ENCODE data around the gene BLTP3A. TPM values are rescaled to one million over a fixed set of nuclear protein-coding genes. Genes with fewer than 3 reads are reported as not detected.
"Not testable (repeated sequence)": the region's sequence is repeated elsewhere in the genome, so short reads cannot be mapped to it uniquely, and the experiment has no call there.

BLTP3A gene
- total RNA-seq: 19.9 and 20.3 TPM in 2 replicates
- long read RNA-seq, partial matches to known transcripts: 3 of 10 reads
- long read RNA-seq, other reads (novel, unspliced or antisense): 7 of 10 reads

- Mint-ChIP-seq H3K9me3 (no peaks in the 10 kb centered on the region), H3K27ac (ENCODE audit: unreplicated experiment) (peak within 1 kb of the TSS; percentile 99), H3K36me3 (ENCODE audit: low read depth) (no peaks in the 10 kb centered on the region), H3K4me1 (peaks cover 32% of the 10 kb centered on the region), H3K4me3 (peak within 1 kb of the TSS; percentile 99), H3K27me3 (ENCODE audit: low read depth) (no peaks in the 10 kb centered on the region)
- no peak for TF ChIP-seq CTCF (conservative IDR thresholded peaks at IDR 0.05)
- peak; percentile 60 for DNase-seq (ENCODE audit: low read depth, low spot score)
Measured at GRCh38 chr6:34791701-34792604, at the start of gene BLTP3A. TSS of gene BLTP3A (plus strand) at chr6:34792083. CDS start at chr6:34792251, 168 bp downstream.

GRCh38 chr6:34742094-34742493, 49.8 kb upstream of the BLTP3A start:
- Mint-ChIP-seq H3K4me1 (peaks cover 14% of the 10 kb centered on the region), H3K36me3 (ENCODE audit: low read depth) (no peaks in the 10 kb centered on the region), H3K9me3 (no peaks in the 10 kb centered on the region), H3K27ac (ENCODE audit: unreplicated experiment) (no peak overlapping the region), H3K27me3 (ENCODE audit: low read depth) (no peaks in the 10 kb centered on the region), H3K4me3 (no peak overlapping the region)
- DNase-seq (ENCODE audit: low read depth, low spot score): no peak
- TF ChIP-seq CTCF (conservative IDR thresholded peaks at IDR 0.05): no peak

- DNase-seq (ENCODE audit: low read depth, low spot score): no peak
- no peaks in the 10 kb centered on the region for H3K36me3 Mint-ChIP-seq (ENCODE audit: low read depth)
- no peak overlapping the region for H3K4me3 Mint-ChIP-seq
- H3K9me3 Mint-ChIP-seq: no peaks in the 10 kb centered on the region
- peaks cover 14% of the 10 kb centered on the region for H3K4me1 Mint-ChIP-seq
- H3K27me3 Mint-ChIP-seq (ENCODE audit: low read depth): no peaks in the 10 kb centered on the region
- TF ChIP-seq CTCF (conservative IDR thresholded peaks at IDR 0.05): no peak
- no peak overlapping the region for H3K27ac Mint-ChIP-seq (ENCODE audit: unreplicated experiment)
Measured at GRCh38 chr6:34743625-34744293, 48.1 kb upstream of the BLTP3A start.

- not testable (repeated sequence) for DNase-seq (ENCODE audit: low read depth, low spot score)
Measured at GRCh38 chr6:34744294-34744647, 47.6 kb upstream of the BLTP3A start.

GRCh38 chr6:34745277-34746103, 46.4 kb upstream of the BLTP3A start:
- no peak overlapping the region for H3K4me3 Mint-ChIP-seq
- no peak for DNase-seq (ENCODE audit: low read depth, low spot score)
- no peaks in the 10 kb centered on the region for H3K36me3 Mint-ChIP-seq (ENCODE audit: low read depth)
- H3K4me1 Mint-ChIP-seq: peaks cover under 1% of the 10 kb centered on the region
- no peak overlapping the region for H3K27ac Mint-ChIP-seq (ENCODE audit: unreplicated experiment)
- no peaks in the 10 kb centered on the region for H3K9me3 Mint-ChIP-seq
- TF ChIP-seq CTCF (conservative IDR thresholded peaks at IDR 0.05): no peak
- H3K27me3 Mint-ChIP-seq (ENCODE audit: low read depth): no peaks in the 10 kb centered on the region

More at GRCh38 chr6:34744294-34744647, 47.6 kb upstream of the BLTP3A start:
- H3K9me3 Mint-ChIP-seq; H3K4me3 Mint-ChIP-seq; H3K27ac Mint-ChIP-seq (ENCODE audit: unreplicated experiment); H3K27me3 Mint-ChIP-seq (ENCODE audit: low read depth); H3K36me3 Mint-ChIP-seq (ENCODE audit: low read depth); H3K4me1 Mint-ChIP-seq: not testable (repeated sequence)
